ENCODE results near the gene IL19. TPM values are rescaled to one million over a fixed set of nuclear protein-coding genes. Genes with fewer than 3 reads are reported as not detected.

Gene IL19
- total RNA-seq, 6 donors from 2014 or later, result not detected

- Histone ChIP-seq H3K4me3 (peak overlapping the region in 1 of 4 donors; percentile 6), H3K4me1 (peaks cover 45 to 60% (median 53%) of the 10 kb centered on the region in 4 donors)
These were observed 46.6 kb upstream of the IL19 start for GRCh38 chr1:206723805-206724472.

GRCh38 chr1:206725109-206725963 is 45.2 kb upstream of the IL19 start:
- ATAC-seq (ENCODE audit: low FRiP score in 2 of 2) (peak in 1 of 2 donors; percentile 53), DNase-seq (no peak)
- no peaks in the 10 kb centered on the region for H3K9me3 ChIP-seq
- WGBS, 2 donors, result 70 to 73% methylated on average over 8 to 9 of the region's 9 CpGs
- peak overlapping the region in 3 of 4 donors; percentile 45 to 87 (median 80) for H3K27ac ChIP-seq
- peaks cover 8 to 18% (median 13%) of the 10 kb centered on the region in 4 donors for H3K36me3 ChIP-seq
- no peaks in the 10 kb centered on the region for H3K27me3 ChIP-seq
- no peak for TF ChIP-seq POLR2AphosphoS5 (IDR thresholded peaks at IDR 0.05)
- no peak for TF ChIP-seq POLR2A (IDR thresholded peaks at IDR 0.05)
- peak in 5 of 6 experiments; percentile 14 to 45 (median 33) for TF ChIP-seq CTCF (IDR thresholded peaks at IDR 0.05)
- H3K4me3 ChIP-seq, result no peak overlapping the region
- peaks cover 45 to 56% (median 48%) of the 10 kb centered on the region in 4 donors for H3K4me1 ChIP-seq

More at GRCh38 chr1:206723805-206724472, 46.6 kb upstream of the IL19 start:
- ATAC-seq (ENCODE audit: low FRiP score in 2 of 2), result peak; percentile 67 to 87
- Histone ChIP-seq H3K36me3 (peaks cover 0 to 4% (median 0%) of the 10 kb centered on the region in 4 donors), H3K27me3 (no peaks in the 10 kb centered on the region), H3K9me3 (no peaks in the 10 kb centered on the region), H3K27ac (peak overlapping the region; percentile 72 to 87 (median 79))
- 49 to 56% methylated on average over 10 to 12 of the region's 12 CpGs for WGBS, 2 donors
- peak in 3 of 6 experiments; percentile 42 to 64 (median 51) for TF ChIP-seq CTCF (IDR thresholded peaks at IDR 0.05)
- no peak for TF ChIP-seq POLR2A (IDR thresholded peaks at IDR 0.05)
- TF ChIP-seq EP300 (IDR thresholded peaks at IDR 0.05), result peak in 1 of 4 donors; percentile 73
- peak; percentile 4 to 59 for TF ChIP-seq POLR2AphosphoS5 (IDR thresholded peaks at IDR 0.05)
- DNase-seq, result peak; percentile 63 to 84

GRCh38 chr1:206727981-206728696 is 42.4 kb upstream of the IL19 start:
- no peak for DNase-seq
- WGBS, 2 donors, result 74 to 83% methylated on average over 8 of the region's 8 CpGs

GRCh38 chr1:206728697-206728987 is 41.9 kb upstream of the IL19 start:
- H3K4me3 ChIP-seq, result no peak overlapping the region
- TF ChIP-seq CTCF (IDR thresholded peaks at IDR 0.05) (no peak), EP300 (IDR thresholded peaks at IDR 0.05) (no peak), POLR2A (IDR thresholded peaks at IDR 0.05) (no peak), POLR2AphosphoS5 (IDR thresholded peaks at IDR 0.05) (no peak)
- no peaks in the 10 kb centered on the region for H3K27me3 ChIP-seq
- DNase-seq, result peak in 1 of 2 donors; percentile 50
- no peaks in the 10 kb centered on the region for H3K9me3 ChIP-seq
- 80 to 92% methylated on average over 9 of the region's 9 CpGs for WGBS, 2 donors
- H3K36me3 ChIP-seq, result peaks cover 29 to 51% (median 45%) of the 10 kb centered on the region in 4 donors
- ATAC-seq (ENCODE audit: low FRiP score in 2 of 2), result no peak
- no peak overlapping the region for H3K27ac ChIP-seq
- H3K4me1 ChIP-seq, result peaks cover 29 to 39% (median 30%) of the 10 kb centered on the region in 4 donors

More at GRCh38 chr1:206727981-206728696, 42.4 kb upstream of the IL19 start:
- Histone ChIP-seq H3K9me3 (no peaks in the 10 kb centered on the region), H3K27ac (no peak overlapping the region), H3K4me3 (no peak overlapping the region), H3K4me1 (peaks cover 34 to 40% (median 35%) of the 10 kb centered on the region in 4 donors), H3K27me3 (no peaks in the 10 kb centered on the region), H3K36me3 (peaks cover 28 to 46% (median 41%) of the 10 kb centered on the region in 4 donors)
- TF ChIP-seq POLR2A (IDR thresholded peaks at IDR 0.05) (no peak), EP300 (IDR thresholded peaks at IDR 0.05) (no peak), CTCF (IDR thresholded peaks at IDR 0.05) (no peak), POLR2AphosphoS5 (IDR thresholded peaks at IDR 0.05) (no peak)
- ATAC-seq (ENCODE audit: low FRiP score in 2 of 2), result no peak

All from upper lobe of left lung (tissue), 6 donors.